Non-pigmented ciliary epithelial cell (primary cell): Measurements from ENCODE around the gene RSBN1L.

Experiments used
- DNase-seq: peaks from one replicate; pipeline ENCODE4 v3.0.0-alpha.2; 2010; ENCODE audit warnings: low read depth

The RSBN1L gene

DNA sequence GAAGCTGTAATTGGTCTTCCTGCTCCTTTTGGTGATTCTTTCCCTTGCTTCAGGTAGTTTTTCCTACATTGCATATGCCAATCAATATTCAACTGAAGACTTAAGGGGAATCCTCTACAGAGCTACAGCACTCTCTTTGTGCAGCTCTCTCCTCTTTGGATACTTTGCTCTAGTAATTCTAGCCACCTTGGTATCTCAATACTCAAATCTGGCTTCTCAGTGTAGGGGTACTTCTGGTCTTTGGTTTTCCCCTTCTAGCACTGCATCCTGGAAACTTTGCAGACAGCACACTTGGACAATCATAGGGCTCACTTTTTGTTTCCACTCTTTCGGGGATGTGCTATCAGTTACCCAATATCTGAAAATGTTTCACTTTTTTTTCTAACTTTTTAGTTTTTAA is 112.3 kb downstream of the RSBN1L start:
- no peak for DNase-seq

DNA sequence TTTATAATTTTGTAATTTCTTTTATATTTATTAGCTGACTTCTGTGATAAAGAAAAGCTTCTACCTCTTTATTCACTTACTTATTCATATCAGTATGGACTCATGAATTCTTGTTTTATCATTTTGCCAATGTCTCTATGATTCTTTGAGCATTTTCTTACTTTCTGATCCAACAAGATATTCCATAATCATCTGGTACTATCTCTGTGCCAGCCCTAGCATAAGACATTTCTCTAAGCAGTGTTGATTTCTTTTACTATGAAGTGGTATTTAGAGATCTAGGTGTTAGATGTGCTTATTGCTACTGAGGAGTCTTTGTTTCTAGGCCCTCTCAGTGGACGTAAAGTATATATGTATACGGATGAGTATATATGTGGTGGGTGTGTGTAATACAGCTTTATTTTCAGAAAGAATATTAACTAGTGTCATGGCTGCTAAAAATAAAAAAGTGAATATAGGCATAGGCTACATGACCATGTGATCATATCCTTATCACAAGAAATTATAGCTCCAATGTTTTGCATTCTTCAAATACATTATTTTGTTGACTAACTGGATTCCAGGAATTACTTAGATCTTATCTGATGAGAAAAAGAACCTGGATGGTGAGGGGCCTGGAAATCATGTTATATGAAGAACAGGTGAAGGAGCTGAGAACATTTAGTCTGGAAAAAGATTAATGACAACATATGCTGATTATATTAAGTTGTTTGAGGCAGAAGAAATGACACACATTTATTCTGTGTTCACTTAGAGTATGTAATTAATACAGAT is 115.4 kb downstream of the RSBN1L start:
- no peak for DNase-seq

DNA sequence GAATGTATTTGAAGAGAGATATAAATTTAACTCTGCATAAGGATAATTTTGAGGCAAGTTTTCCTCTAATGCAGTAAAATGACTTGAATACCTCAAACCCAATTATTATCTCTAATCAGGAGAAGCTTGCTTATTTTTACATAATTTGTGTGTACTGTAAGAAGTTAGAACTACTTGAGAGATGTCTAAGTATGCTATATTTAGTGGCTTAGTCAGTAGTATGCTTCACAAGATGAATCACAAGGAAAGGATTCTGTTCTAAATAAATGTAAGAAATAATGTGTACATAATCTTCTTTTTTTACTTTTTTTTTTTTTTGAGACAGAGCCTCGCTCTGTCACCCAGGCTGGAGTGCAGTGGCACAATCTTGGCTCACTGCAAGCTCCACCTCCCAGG is 116.0 kb downstream of the RSBN1L start:
- DNase-seq, result no peak

DNA sequence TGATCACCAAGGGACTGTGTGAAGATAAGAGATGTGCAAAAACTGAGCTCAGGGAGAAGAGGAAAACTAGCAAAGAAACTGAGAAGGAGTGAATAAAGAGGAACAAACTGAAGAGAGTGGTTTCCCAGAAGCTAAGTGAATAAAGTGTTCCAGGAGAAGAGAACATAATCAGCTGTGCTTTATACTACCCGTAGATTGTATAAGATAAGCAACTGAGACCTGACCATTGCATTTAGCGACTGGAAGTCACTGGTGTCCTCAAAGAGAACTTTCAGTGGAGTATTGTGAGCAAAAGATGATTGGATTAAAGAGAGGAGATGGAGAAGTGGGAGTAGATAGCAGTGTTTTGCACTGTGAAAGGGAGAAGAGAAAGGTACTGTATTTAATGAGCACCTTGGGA is 116.9 kb downstream of the RSBN1L start:
- DNase-seq, result no peak

DNA sequence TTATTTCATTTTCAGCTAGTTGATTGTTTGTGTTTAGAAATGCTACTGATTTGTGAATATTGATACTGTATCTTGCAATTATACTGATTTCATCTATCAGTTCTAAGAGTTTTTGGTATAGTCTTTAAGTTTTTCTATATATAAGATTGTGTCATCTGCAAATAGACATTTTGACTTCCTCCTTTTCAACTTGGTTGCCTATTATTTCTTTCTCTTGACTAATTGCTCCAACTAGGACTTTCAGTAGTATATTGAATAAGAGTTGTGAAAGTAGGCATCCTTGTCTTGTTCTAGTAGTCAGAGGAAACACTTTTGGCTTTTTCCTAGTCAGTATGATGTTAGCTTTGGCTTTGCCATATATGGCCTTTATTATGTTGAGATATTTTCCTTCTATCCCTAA is 122.8 kb downstream of the RSBN1L start:
- no peak for DNase-seq

DNA sequence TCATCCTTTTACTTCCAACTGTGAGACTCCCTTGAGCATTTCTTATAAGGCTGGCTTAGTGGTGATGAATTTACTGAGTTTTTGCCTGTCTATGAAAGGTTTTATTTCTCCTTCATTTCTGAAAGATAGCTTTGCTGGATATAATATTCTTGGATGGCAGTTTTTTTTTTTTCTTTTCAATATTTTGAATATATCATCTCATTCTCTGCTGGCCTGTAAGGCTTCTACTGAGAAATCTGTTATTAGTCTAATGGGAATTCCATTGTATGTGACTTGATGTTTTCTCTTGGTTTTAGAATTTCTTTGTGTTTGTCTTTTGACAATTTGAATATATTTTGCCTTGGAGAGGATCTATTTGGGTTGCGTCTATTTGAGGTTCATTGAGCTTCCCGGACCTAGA is 124.7 kb downstream of the RSBN1L start:
- DNase-seq, result no peak

DNA sequence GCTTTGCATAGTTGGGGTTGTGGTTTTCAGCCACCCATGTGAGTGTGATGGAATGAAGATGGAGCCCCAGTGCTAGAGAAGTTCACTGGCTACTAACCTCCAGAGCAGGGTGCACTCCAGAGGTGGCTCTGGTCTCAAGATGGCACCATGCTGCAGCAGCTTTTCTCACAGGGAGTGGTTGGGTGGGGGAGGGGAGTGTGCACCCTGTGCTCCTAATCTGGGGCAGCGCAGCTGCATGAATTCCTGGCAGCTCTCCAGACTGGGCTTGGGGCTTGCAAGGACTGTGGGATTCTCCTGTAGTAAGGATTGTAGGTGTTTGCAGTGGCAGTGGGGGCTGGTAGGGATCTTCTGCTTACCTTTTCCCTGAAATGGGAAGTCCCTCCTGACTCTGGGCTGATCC is 126.0 kb downstream of the RSBN1L start:
- no peak for DNase-seq

DNA sequence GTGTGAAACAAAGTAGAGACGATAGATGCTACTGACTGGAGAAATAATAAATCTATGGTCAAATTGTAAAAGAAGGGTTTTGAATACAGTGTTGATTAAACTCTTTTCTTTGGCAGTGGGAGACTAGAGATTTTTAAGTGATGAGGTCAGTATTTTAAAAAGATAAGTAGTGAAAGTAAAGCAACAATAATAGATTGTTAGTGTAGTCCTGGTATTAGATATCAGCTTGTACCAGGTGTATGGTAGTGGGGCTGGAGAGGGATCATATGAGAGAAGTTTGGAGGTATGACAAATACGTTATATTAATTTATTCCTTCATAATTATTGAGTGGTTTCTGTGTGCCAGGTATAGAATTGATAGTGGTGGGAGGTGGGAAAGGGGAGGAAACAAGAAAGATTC is 127.5 kb downstream of the RSBN1L start:
- DNase-seq, result no peak

DNA sequence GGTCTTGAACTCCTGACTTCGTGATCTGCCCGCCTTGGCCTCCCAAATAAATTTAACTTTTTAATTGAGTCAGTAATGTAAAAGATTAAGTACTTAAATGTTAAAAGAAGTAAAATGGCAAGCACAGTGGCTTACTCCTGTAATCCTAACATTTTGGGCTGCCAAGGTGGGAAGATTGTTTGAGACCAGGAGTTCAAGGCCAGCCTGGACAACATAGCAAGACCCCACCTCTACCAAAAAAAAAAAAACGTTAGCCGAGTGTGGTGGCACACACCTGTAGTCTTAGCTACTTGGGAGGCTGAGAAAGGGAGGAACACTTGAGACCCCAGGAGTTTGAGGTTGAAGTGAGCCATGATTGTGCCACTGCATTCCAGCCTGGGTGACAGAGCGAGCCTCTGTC is 128.4 kb downstream of the RSBN1L start:
- no peak for DNase-seq

DNA sequence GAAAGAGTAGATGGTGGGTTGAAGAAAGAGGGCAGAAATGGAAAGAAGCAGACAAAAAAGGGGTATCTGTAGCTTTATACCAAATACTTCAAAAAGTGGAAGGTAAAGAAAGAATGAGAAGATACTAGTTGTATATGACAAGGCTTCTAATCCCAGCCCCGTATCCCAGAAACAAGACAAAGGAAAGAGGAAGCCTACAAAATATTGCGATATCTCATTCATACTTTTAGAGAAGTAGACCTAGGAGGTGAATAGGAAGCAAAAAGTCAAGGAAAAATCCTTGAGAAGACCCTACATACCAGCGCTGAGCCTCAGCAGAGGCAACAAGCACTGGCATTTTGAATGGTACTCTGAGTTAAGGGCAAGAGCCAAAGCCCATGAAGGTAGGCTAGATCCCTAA is 128.9 kb downstream of the RSBN1L start:
- DNase-seq, result no peak

DNA sequence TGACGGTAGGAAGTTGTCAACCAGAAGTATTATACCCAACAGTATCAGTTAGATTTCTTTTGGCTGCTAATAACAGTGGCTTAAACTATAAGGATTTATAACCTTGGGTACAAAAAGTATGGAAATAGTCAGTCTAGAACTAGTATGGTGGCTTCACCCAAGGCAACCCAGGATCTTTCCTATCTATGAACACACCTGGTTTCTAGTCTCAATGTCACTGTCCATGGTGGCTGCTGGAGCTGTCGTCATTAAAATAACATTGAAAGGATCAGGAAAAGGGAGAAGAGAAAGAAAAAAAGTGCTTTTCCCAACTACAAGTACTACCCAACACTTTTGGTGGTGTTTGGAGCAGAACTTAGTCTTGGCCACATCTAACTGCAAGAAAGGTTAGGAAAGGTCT is 130.0 kb downstream of the RSBN1L start:
- DNase-seq, result no peak

DNA sequence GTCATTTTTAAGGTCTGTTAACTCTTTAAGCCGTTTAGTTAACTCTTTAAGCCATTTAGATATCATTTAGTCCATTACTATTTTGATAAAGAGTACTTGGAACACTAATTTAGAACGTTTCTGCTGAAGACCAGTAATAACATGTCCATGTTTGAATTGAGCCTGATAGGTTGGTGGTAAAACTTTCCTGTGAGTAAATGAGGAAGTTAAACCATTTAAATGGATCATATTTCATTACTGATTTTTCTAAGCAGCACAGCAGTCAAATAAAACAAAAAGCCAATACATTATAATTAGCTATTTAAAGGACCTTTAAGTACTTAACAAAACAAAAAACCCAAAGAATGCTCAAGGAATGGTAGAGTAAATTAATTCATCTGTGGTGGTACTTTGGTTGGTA is 131.7 kb downstream of the RSBN1L start:
- DNase-seq, result no peak

DNA sequence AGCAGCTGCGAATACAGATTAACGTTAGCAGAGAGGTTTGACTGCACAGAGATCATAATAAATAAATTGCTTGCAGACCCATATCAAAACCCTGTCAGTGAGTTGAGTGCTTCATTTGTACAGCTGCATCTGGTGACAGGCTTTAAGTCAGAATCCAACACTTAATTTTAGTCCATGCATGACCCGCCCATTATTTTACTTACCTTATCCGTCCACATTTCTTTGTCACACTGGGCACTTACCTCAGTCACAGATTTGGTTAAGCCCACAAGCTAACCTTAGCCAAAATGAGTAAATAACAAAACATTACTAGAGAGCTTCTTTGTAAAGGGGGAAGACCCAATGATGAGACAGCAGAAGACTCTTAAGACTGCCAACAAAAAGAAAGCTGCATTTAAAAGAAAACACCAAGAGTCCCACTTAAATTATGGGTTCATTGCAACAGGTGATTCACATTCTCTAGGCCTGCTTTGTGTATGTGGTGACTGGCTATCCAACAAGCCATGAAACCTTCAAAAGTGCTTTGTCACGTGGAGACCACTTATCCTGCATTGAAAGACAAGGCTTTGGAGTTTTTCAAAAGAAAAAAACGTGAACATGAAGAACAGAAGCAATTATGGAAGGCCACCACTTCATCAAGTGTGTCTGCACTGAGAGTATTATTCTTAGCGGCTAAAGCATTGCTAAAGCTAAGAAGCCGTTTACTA is 134.5 kb downstream of the RSBN1L start:
- DNase-seq, result no peak

DNA sequence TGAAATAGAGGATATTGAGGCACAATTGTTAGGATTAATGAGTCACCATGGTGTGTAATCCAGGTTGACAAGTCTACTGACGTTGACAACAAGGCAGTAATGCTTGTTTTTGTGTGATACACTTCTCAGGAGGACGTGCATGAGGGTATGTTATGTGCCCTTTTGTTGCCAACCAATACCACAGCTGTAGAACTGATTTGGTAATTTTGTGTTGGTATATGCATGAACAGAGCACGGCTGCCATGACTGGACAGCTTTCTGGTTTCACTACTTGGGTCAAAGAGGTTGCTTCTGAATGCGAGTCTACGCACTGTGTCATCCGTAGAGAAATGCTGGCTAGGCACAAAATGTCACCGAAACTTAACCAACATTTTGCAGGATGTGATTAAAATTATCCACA is 135.2 kb downstream of the RSBN1L start:
- no peak for DNase-seq

DNA sequence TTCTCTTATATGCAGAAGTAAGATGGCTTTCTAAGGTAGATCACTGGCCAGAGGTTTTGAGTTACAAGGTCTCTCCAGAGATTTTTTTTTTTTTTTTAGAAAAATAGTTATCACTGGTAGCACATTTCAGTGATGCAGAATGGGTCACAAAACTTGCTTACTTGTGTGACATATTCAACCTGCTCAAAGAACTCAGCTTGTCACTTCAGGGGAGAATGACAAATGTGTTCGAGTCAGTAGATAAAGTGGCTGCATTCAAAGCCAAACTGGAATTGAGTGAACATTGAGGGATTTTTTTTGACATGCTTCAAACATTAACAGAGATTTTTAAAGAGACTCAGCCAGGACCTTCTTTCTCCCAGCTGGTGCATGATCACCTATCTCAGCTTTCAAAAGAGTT is 135.7 kb downstream of the RSBN1L start:
- DNase-seq, result no peak
